CD8-positive, alpha-beta memory T cell (primary cell): ENCODE data around the gene USH1G. TPM values are rescaled to one million over a fixed set of nuclear protein-coding genes. Genes with fewer than 3 reads are reported as not detected.

Experiments
- CTCF ChIA-PET: fragments of 350-600 bp; sonication (Branson Sonifier 250); formaldehyde crosslinking; loops from one replicate; lab custom pipeline; 2021; ENCODE audit warnings: antibody characterized with exemption; lab: Charles Lee
- POLR2A ChIA-PET: fragments of 350-600 bp; sonication (Branson Sonifier 250); formaldehyde crosslinking; loops from one replicate; lab custom pipeline; 2021; ENCODE audit warnings: antibody characterized with exemption; lab: Charles Lee
- DNase-seq, 5 donors: peaks; one replicate each; pipeline versions ENCODE4 v3.0.0 to v3.0.0-alpha.2; 2020 to 2022; ENCODE audit warnings: mixed read lengths in 1 of 5
- H3K27ac ChIP-seq: one replicate; pipeline ENCODE4 v1.7.0; 2013; ENCODE audit warnings: low read depth, mild to moderate bottlenecking, low read length, moderate library complexity
- H3K27me3 ChIP-seq: 2 replicates; pipeline ENCODE4 v1.7.0; 2013; ENCODE audit warnings: low read length, mild to moderate bottlenecking; ENCODE audit not compliant: insufficient read depth, poor library complexity, severe bottlenecking
- H3K36me3 ChIP-seq: 2 replicates; pipeline ENCODE4 v1.7.0; 2013; ENCODE audit warnings: mild to moderate bottlenecking, low read length, moderate library complexity; ENCODE audit not compliant: insufficient read depth
- H3K4me1 ChIP-seq: 2 replicates; pipeline ENCODE4 v1.7.0; 2013; ENCODE audit warnings: mild to moderate bottlenecking, low read length, moderate library complexity; ENCODE audit not compliant: insufficient read depth
- H3K4me3 ChIP-seq: 2 replicates; pipeline ENCODE4 v1.7.0; 2013; ENCODE audit warnings: mild to moderate bottlenecking, low read length
- H3K9me3 ChIP-seq: 2 replicates; pipeline ENCODE4 v1.7.0; 2013; ENCODE audit warnings: mild to moderate bottlenecking, low read length
- H3K27ac Mint-ChIP-seq, 8 donors: one replicate each; pipeline ENCODE4 v1.8.0; 2020 to 2021; ENCODE audit warnings: mixed read lengths in 8 of 8, mild to moderate bottlenecking in 6 of 8, inconsistent platforms in 3 of 8, moderate library complexity in 3 of 8
- H3K27me3 Mint-ChIP-seq, 2 donors: one replicate each; pipeline ENCODE4 v1.8.0; 2020 to 2021; ENCODE audit warnings: mixed read lengths in 2 of 2, mild to moderate bottlenecking in 1 of 2, moderate library complexity in 1 of 2
- H3K36me3 Mint-ChIP-seq, 3 donors: one replicate each; pipeline ENCODE4 v1.8.0; 2020 to 2021; ENCODE audit warnings: mixed read lengths in 3 of 3, inconsistent platforms in 1 of 3, mild to moderate bottlenecking in 1 of 3
- H3K4me1 Mint-ChIP-seq, 3 donors: one replicate each; pipeline ENCODE4 v1.8.0; 2020 to 2021; ENCODE audit warnings: mixed read lengths in 3 of 3, inconsistent platforms in 1 of 3, mild to moderate bottlenecking in 1 of 3
- H3K4me3 Mint-ChIP-seq, 7 donors: one replicate each; pipeline ENCODE4 v1.8.0; 2020 to 2021; ENCODE audit warnings: mixed read lengths in 7 of 7, mild to moderate bottlenecking in 6 of 7, moderate library complexity in 4 of 7, inconsistent platforms in 2 of 7
- H3K9me3 Mint-ChIP-seq, 5 donors: one replicate each; pipeline ENCODE4 v1.8.0; 2020 to 2022; ENCODE audit warnings: mixed read lengths in 5 of 5, mild to moderate bottlenecking in 3 of 5, moderate library complexity in 2 of 5, inconsistent platforms in 1 of 5
- polyA plus RNA-seq: library from polyadenylated mRNA; unstranded; fragments of 300-500 nt; fragmentation: Illumina TruSeq; gene quantifications from one replicate; pipeline ENCODE4 v1.2.3, GENCODE V29; 2021
- total RNA-seq, 2 experiments: library from RNA; stranded (reverse); gene quantifications; one replicate each; pipeline ENCODE4 v1.2.3, GENCODE V29; 2021

The USH1G gene
- total and polyA plus RNA-seq, 3 experiments from 2014 or later = not detected

DNA sequence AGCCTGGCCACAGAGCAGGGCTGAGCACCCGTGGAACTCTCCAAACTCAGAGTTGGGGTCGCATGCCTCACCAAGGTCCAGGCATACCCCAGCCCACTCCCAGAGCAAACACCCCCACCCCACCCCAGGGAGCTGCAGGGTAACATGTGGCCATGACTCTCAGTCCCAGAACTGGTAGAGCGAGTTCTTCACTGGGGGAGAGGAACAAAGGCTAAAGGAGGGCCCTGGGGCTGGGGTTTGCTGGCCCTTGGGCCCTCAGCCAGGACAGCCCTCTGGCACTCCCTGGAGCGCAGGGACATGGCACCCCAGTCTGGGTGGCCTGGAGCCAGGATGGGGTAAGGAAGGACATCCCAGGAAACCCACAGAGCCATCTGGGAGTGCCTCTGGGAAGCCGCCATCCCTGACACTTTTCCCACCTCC, 45.3 kb upstream of the USH1G start:
- Mint-ChIP-seq H3K27me3 (peaks cover 2 to 6% of the 10 kb centered on the region in 2 donors), H3K36me3 (peaks cover 0 to 1% (median 0%) of the 10 kb centered on the region in 3 donors), H3K27ac (no peak overlapping the region), H3K9me3 (no peaks in the 10 kb centered on the region), H3K4me1 (peaks cover 6 to 20% (median 8%) of the 10 kb centered on the region in 3 donors), H3K4me3 (no peak overlapping the region)
- Histone ChIP-seq H3K27me3 (peaks cover 6% of the 10 kb centered on the region), H3K4me3 (no peak overlapping the region), H3K9me3 (no peaks in the 10 kb centered on the region), H3K27ac (no peak overlapping the region), H3K36me3 (no peaks in the 10 kb centered on the region), H3K4me1 (peaks cover 13% of the 10 kb centered on the region)
- DNase-seq = no peak
- POLR2A ChIA-PET = no interaction called here
- CTCF ChIA-PET = interaction anchor here (1.2 to 1.7 kb wide), 2 partner anchors 44 to 146 kb away, joined by 4 to 5 read pairs; partner anchors contain the start of gene MRPL58

GRCh38 chr17:74964988-74965622, 42.0 kb upstream of the USH1G start:
- no peaks in the 10 kb centered on the region for H3K9me3 Mint-ChIP-seq
- Histone ChIP-seq H3K4me3 (no peak overlapping the region), H3K9me3 (no peaks in the 10 kb centered on the region), H3K4me1 (no peaks in the 10 kb centered on the region), H3K27me3 (no peaks in the 10 kb centered on the region), H3K27ac (no peak overlapping the region), H3K36me3 (no peaks in the 10 kb centered on the region)
- peak overlapping the region in 2 of 8 donors; percentile 55 to 58 for H3K27ac Mint-ChIP-seq
- H3K36me3 Mint-ChIP-seq = no peaks in the 10 kb centered on the region
- peaks cover 4 to 8% (median 6%) of the 10 kb centered on the region in 3 donors for H3K4me1 Mint-ChIP-seq
- DNase-seq = no peak
- no peak overlapping the region for H3K4me3 Mint-ChIP-seq
- POLR2A ChIA-PET = no interaction called here
- no peaks in the 10 kb centered on the region for H3K27me3 Mint-ChIP-seq
- CTCF ChIA-PET = no interaction called here

GRCh38 chr17:74964246-74964761, 41.2 kb upstream of the USH1G start:
- ChIA-PET CTCF (interaction anchor here (1.7 to 4.3 kb wide), 2 partner anchors 173 to 236 kb away, joined by 4 to 55 read pairs; no protein-coding TSS in a partner anchor), POLR2A (no interaction called here)
- Mint-ChIP-seq H3K36me3 (no peaks in the 10 kb centered on the region), H3K27ac (no peak overlapping the region), H3K27me3 (peaks cover 0 to 4% of the 10 kb centered on the region in 2 donors), H3K4me3 (no peak overlapping the region), H3K4me1 (peaks cover 4 to 8% (median 6%) of the 10 kb centered on the region in 3 donors), H3K9me3 (no peaks in the 10 kb centered on the region)
- DNase-seq = no peak
- no peaks in the 10 kb centered on the region for H3K4me1 ChIP-seq
- no peaks in the 10 kb centered on the region for H3K27me3 ChIP-seq
- H3K36me3 ChIP-seq = no peaks in the 10 kb centered on the region
- H3K27ac ChIP-seq = no peak overlapping the region
- H3K9me3 ChIP-seq = no peaks in the 10 kb centered on the region
- no peak overlapping the region for H3K4me3 ChIP-seq

- Histone ChIP-seq H3K36me3 (no peaks in the 10 kb centered on the region), H3K4me3 (no peak overlapping the region), H3K27ac (no peak overlapping the region), H3K4me1 (no peaks in the 10 kb centered on the region), H3K9me3 (no peaks in the 10 kb centered on the region), H3K27me3 (no peaks in the 10 kb centered on the region)
- ChIA-PET POLR2A (no interaction called here), CTCF (interaction anchor here (1.7 to 4.3 kb wide), 2 partner anchors 173 to 237 kb away, joined by 4 to 55 read pairs; no protein-coding TSS in a partner anchor)
- H3K4me3 Mint-ChIP-seq = no peak overlapping the region
- DNase-seq = no peak
- H3K36me3 Mint-ChIP-seq = no peaks in the 10 kb centered on the region
- H3K9me3 Mint-ChIP-seq = no peaks in the 10 kb centered on the region
- peaks cover 0 to 4% of the 10 kb centered on the region in 2 donors for H3K27me3 Mint-ChIP-seq
- H3K4me1 Mint-ChIP-seq = peaks cover 4 to 8% (median 6%) of the 10 kb centered on the region in 3 donors
- no peak overlapping the region for H3K27ac Mint-ChIP-seq
These were observed 40.6 kb upstream of the USH1G start for GRCh38 chr17:74963656-74964055.

- POLR2A ChIA-PET = interaction anchor here (0.8 to 1.2 kb wide), 2 partner anchors 43 to 50 kb away, joined by 3 to 6 read pairs; no protein-coding TSS in a partner anchor
- Mint-ChIP-seq H3K4me3 (no peak overlapping the region), H3K27me3 (peaks cover 0 to 4% of the 10 kb centered on the region in 2 donors), H3K9me3 (no peaks in the 10 kb centered on the region), H3K27ac (no peak overlapping the region), H3K36me3 (no peaks in the 10 kb centered on the region), H3K4me1 (peaks cover 4 to 11% (median 7%) of the 10 kb centered on the region in 3 donors)
- H3K36me3 ChIP-seq = no peaks in the 10 kb centered on the region
- no peak for DNase-seq
- no peaks in the 10 kb centered on the region for H3K27me3 ChIP-seq
- no peaks in the 10 kb centered on the region for H3K4me1 ChIP-seq
- CTCF ChIA-PET = interaction anchor here (0.5 to 6.1 kb wide), 20 partner anchors 10 to 678 kb away, joined by 3 to 84 read pairs (median 6); partner anchors contain the start of genes HID1, KCTD2, MRPL58 and NT5C
- H3K4me3 ChIP-seq = no peak overlapping the region
- H3K9me3 ChIP-seq = no peaks in the 10 kb centered on the region
- H3K27ac ChIP-seq = no peak overlapping the region
These were observed 39.8 kb upstream of the USH1G start for GRCh38 chr17:74962622-74963394.

DNA sequence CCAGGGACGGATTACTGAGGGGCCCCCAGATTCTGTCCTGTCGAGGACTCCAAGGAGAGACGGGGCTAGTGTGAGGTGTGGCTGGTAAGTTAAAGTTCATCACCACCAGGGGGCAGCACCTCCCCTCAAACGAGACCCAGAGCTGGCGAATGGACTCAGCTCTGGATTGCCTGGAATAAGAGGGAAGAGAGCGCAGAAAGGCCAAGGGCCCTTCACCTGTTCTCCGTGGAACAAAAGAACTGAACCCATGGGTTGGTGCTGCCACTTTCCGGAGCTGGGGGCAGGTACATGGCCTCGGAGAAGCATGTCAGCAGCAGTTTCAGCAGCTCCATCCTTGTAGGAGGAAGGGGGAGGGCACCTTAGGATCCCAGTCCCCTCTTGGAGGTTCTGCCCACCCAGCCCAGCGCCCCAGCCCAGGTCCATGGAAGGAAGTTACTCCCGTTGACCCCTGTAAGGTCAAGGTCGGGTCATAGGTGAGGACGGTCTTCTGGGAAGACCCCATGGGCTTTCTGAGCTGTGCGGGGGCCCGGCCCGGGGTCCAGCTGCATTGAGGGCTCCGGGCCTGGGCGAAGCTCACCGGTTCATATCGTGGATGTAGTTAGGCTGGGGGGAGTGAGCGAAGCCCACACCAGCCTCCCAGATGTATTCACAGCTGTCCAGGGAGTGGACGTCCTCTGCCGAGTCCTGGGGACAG, 38.7 kb upstream of the USH1G start:
- POLR2A ChIA-PET = interaction anchor here (0.6 to 1.2 kb wide), 6 partner anchors 11 to 274 kb away, joined by 3 to 6 read pairs (median 3); partner anchors contain the start of gene HID1
- no peaks in the 10 kb centered on the region for H3K27me3 ChIP-seq
- peaks cover 4 to 11% (median 7%) of the 10 kb centered on the region in 3 donors for H3K4me1 Mint-ChIP-seq

DNA sequence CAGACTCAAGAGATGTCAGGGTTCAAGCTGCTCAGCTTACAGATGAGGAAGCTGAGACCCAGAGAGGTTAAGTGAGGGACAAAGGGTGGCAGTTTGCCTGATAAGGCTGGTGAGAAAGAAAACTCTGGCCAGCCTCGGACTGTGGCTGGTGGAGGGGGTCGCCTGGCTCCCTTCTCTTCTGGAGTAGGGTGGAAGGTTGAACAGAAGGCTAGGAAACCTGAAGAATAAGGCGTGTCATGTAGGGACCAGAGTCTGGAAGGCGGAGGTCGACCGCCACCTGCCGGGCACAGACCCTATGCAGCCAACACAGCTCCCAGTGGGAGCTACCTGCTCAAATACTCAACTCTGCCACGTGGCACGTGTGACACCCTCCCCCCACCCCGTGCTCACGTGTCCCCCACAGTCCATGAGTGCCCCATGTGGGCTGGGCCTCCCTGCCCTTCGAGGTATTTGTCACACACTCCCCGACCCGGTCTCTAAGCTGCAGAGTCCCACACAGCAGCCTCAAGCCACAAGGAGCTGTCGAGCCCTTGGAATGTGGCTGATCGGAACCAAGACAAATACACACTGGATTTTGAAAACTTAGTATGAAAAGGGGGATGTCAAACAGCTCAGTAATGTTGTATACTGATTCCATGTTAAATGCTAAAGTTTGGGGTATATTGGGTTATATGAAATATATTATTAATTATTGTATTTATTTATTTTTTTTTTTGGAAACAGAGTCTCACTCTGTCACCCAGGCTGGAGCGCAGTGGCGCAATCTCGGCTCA, 37.7 kb upstream of the USH1G start:
- ChIA-PET POLR2A (interaction anchor here (0.6 to 1.0 kb wide), 3 partner anchors 8 to 37 kb away, joined by 3 to 6 read pairs (median 3); partner anchors contain the start of gene HID1), CTCF (interaction anchor here (0.7 to 6.1 kb wide), 33 partner anchors 8 to 452 kb away, joined by 3 to 84 read pairs (median 6); partner anchors contain the start of genes CDR2L, HID1, KCTD2 and MRPL58)
- Histone ChIP-seq H3K27me3 (no peaks in the 10 kb centered on the region), H3K27ac (no peak overlapping the region), H3K36me3 (no peaks in the 10 kb centered on the region), H3K4me1 (no peaks in the 10 kb centered on the region), H3K9me3 (no peaks in the 10 kb centered on the region), H3K4me3 (no peak overlapping the region)
- H3K27me3 Mint-ChIP-seq = peaks cover 0 to 4% of the 10 kb centered on the region in 2 donors
- no peak overlapping the region for H3K4me3 Mint-ChIP-seq
- peak in 4 of 5 donors; percentile 9 to 58 (median 12) for DNase-seq
- H3K9me3 Mint-ChIP-seq = no peaks in the 10 kb centered on the region
- peaks cover 4 to 11% (median 7%) of the 10 kb centered on the region in 3 donors for H3K4me1 Mint-ChIP-seq
- no peak overlapping the region for H3K27ac Mint-ChIP-seq
- no peaks in the 10 kb centered on the region for H3K36me3 Mint-ChIP-seq

More for the DNA sequence above, 38.7 kb upstream of the USH1G start:
- no peak overlapping the region for H3K27ac ChIP-seq
- no peak overlapping the region for H3K4me3 Mint-ChIP-seq
- peak; percentile 71 to 86 (median 78) for DNase-seq
- H3K36me3 Mint-ChIP-seq = no peaks in the 10 kb centered on the region
- CTCF ChIA-PET = interaction anchor here (0.6 to 6.1 kb wide), 40 partner anchors 9 to 677 kb away, joined by 3 to 84 read pairs (median 6); partner anchors contain the start of genes ARMC7, CDR2L, HID1 and KCTD2
- H3K9me3 Mint-ChIP-seq = no peaks in the 10 kb centered on the region
- H3K4me1 ChIP-seq = no peaks in the 10 kb centered on the region
- H3K27me3 Mint-ChIP-seq = peaks cover 0 to 4% of the 10 kb centered on the region in 2 donors
- H3K4me3 ChIP-seq = no peak overlapping the region
- H3K36me3 ChIP-seq = no peaks in the 10 kb centered on the region
- H3K27ac Mint-ChIP-seq = peak overlapping the region in 3 of 8 donors; percentile 11 to 77 (median 14)
- H3K9me3 ChIP-seq = no peaks in the 10 kb centered on the region
